Measurements from ENCODE around the gene ARMC12. TPM values are rescaled to one million over a fixed set of nuclear protein-coding genes. Genes with fewer than 3 reads are reported as not detected.

Gene ARMC12
- total RNA-seq, 1 experiment from 2014 or later, result 1.0 TPM

DNA sequence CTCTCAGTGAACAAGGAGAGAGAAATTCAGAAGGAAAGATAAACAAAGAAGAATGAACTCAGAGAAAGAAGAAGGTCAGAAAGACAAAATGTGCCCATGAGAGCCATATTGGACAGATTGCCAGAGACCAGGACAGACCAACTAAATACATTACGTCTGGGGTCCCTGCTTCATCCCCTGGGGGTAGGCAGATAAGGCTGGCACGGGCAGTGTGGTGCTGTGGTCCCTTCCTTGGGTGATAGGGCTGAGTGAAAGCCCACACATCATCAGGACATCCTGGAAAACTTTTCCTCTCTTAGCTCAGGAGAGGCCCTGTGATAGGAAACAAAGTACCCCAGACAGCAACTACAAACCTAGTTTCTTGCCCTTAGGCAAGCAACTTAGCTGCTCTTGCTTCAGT lies 13.2 kb upstream of the ARMC12 start:
- Mint-ChIP-seq H3K36me3 (no peaks in the 10 kb centered on the region), H3K4me3 (no peak overlapping the region), H3K27me3 (ENCODE audit: low read depth) (peaks cover 28% of the 10 kb centered on the region), H3K9me3 (no peaks in the 10 kb centered on the region), H3K27ac (no peak overlapping the region), H3K4me1 (peaks cover 58% of the 10 kb centered on the region)
- DNase-seq (ENCODE audit: low spot score) (no peak), ATAC-seq (no peak)
- no peak for TF ChIP-seq KAT7 (CRISPR knock-in tag; IDR thresholded peaks at IDR 0.05; ENCODE audit: borderline replicate concordance)
- TF ChIP-seq, protein P1, sequence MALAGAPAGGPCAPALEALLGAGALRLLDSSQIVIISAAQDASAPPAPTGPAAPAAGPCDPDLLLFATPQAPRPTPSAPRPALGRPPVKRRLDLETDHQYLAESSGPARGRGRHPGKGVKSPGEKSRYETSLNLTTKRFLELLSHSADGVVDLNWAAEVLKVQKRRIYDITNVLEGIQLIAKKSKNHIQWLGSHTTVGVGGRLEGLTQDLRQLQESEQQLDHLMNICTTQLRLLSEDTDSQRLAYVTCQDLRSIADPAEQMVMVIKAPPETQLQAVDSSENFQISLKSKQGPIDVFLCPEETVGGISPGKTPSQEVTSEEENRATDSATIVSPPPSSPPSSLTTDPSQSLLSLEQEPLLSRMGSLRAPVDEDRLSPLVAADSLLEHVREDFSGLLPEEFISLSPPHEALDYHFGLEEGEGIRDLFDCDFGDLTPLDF (CRISPR knock-in tag; IDR thresholded peaks at IDR 0.05), result no peak
- TF ChIP-seq, protein P2, sequence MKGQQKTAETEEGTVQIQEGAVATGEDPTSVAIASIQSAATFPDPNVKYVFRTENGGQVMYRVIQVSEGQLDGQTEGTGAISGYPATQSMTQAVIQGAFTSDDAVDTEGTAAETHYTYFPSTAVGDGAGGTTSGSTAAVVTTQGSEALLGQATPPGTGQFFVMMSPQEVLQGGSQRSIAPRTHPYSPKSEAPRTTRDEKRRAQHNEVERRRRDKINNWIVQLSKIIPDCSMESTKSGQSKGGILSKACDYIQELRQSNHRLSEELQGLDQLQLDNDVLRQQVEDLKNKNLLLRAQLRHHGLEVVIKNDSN (CRISPR knock-in tag; IDR thresholded peaks at IDR 0.05), result no peak
- ChIA-PET CTCF (interaction anchor here (1.3 kb wide), 1 partner anchor 13 kb away, joined by 4 read pairs; the partner anchor contains the start of gene ARMC12), POLR2A (no interaction called here)

DNA sequence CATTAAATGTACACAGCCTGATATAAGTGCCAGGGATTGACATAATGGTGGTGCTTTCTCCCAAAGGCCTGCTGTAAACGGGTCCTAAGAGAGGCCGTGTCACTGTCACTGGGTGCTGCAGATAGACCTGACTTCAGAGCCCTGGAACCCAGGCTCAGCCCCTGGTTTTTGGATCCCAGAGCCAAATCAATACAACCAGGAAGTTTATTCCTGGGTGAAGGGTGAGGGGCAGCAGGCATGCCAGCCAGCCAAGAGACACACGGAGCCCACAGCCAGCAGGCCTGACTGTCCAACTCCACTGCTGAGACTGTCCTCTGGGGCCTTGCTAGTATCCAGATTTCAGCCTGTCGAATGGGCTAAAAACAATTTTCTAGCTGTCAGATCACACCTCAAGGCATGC lies 12.8 kb upstream of the ARMC12 start:
- DNase-seq (ENCODE audit: low spot score) (no peak), ATAC-seq (no peak)
- CTCF ChIA-PET, result interaction anchor here (0.6 to 1.3 kb wide), 2 partner anchors 12 to 202 kb away, joined by 3 to 4 read pairs; partner anchors contain the start of gene ARMC12
- no peak overlapping the region for H3K4me3 Mint-ChIP-seq
- no peaks in the 10 kb centered on the region for H3K9me3 Mint-ChIP-seq
- H3K36me3 Mint-ChIP-seq, result no peaks in the 10 kb centered on the region
- peaks cover 56% of the 10 kb centered on the region for H3K4me1 Mint-ChIP-seq
- no peak overlapping the region for H3K27ac Mint-ChIP-seq
- POLR2A ChIA-PET, result no interaction called here
- TF ChIP-seq, protein P3, sequence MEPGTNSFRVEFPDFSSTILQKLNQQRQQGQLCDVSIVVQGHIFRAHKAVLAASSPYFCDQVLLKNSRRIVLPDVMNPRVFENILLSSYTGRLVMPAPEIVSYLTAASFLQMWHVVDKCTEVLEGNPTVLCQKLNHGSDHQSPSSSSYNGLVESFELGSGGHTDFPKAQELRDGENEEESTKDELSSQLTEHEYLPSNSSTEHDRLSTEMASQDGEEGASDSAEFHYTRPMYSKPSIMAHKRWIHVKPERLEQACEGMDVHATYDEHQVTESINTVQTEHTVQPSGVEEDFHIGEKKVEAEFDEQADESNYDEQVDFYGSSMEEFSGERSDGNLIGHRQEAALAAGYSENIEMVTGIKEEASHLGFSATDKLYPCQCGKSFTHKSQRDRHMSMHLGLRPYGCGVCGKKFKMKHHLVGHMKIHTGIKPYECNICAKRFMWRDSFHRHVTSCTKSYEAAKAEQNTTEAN (CRISPR knock-in tag; IDR thresholded peaks at IDR 0.05), result no peak
- TF ChIP-seq ZNF263 (CRISPR knock-in tag; IDR thresholded peaks at IDR 0.05; ENCODE audit: low read depth) (no peak), ZNF219 (CRISPR knock-in tag; IDR thresholded peaks at IDR 0.05; ENCODE audit: borderline replicate concordance) (no peak), RELA (CRISPR knock-in tag; IDR thresholded peaks at IDR 0.05; ENCODE audit: borderline replicate concordance) (no peak), TEAD1 (CRISPR knock-in tag; IDR thresholded peaks at IDR 0.05) (no peak)
- TF ChIP-seq, protein P4, sequence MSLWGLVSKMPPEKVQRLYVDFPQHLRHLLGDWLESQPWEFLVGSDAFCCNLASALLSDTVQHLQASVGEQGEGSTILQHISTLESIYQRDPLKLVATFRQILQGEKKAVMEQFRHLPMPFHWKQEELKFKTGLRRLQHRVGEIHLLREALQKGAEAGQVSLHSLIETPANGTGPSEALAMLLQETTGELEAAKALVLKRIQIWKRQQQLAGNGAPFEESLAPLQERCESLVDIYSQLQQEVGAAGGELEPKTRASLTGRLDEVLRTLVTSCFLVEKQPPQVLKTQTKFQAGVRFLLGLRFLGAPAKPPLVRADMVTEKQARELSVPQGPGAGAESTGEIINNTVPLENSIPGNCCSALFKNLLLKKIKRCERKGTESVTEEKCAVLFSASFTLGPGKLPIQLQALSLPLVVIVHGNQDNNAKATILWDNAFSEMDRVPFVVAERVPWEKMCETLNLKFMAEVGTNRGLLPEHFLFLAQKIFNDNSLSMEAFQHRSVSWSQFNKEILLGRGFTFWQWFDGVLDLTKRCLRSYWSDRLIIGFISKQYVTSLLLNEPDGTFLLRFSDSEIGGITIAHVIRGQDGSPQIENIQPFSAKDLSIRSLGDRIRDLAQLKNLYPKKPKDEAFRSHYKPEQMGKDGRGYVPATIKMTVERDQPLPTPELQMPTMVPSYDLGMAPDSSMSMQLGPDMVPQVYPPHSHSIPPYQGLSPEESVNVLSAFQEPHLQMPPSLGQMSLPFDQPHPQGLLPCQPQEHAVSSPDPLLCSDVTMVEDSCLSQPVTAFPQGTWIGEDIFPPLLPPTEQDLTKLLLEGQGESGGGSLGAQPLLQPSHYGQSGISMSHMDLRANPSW (CRISPR knock-in tag; conservative IDR thresholded peaks at IDR 0.05; ENCODE audit: low read depth), result no peak
- H3K27me3 Mint-ChIP-seq (ENCODE audit: low read depth), result peaks cover 28% of the 10 kb centered on the region

DNA sequence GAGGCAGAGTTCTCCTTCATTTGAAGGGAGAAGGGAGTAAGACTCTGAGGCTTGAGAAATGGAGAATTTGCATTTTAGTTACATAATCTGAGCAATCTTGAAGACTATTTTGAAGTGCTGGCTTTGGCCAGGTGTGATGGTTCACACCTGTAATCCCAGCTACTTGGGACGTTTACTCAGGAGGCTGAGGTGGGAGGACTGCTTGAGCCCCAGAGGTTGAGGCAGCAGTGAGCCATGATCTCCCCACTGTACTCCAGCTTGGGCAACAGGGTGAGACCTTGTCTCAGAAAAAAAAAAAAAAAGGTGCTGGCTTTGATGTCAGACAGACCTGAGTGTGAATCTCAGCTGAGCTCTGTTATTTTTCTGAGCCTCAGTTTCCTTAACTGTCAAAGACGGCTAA lies 12.4 kb upstream of the ARMC12 start:
- no peak overlapping the region for H3K4me3 Mint-ChIP-seq
- TF ChIP-seq, protein P5, sequence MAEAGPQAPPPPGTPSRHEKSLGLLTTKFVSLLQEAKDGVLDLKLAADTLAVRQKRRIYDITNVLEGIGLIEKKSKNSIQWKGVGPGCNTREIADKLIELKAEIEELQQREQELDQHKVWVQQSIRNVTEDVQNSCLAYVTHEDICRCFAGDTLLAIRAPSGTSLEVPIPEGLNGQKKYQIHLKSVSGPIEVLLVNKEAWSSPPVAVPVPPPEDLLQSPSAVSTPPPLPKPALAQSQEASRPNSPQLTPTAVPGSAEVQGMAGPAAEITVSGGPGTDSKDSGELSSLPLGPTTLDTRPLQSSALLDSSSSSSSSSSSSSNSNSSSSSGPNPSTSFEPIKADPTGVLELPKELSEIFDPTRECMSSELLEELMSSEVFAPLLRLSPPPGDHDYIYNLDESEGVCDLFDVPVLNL (CRISPR knock-in tag; IDR thresholded peaks at IDR 0.05; ENCODE audit: borderline replicate concordance, low read depth), result no peak
- TF ChIP-seq, protein P3 (CRISPR knock-in tag; IDR thresholded peaks at IDR 0.05), result no peak
- peaks cover 32% of the 10 kb centered on the region for H3K27me3 Mint-ChIP-seq (ENCODE audit: low read depth)
- no peaks in the 10 kb centered on the region for H3K9me3 Mint-ChIP-seq
- DNase-seq (ENCODE audit: low spot score) (no peak), ATAC-seq (no peak)
- peaks cover 56% of the 10 kb centered on the region for H3K4me1 Mint-ChIP-seq
- ChIA-PET POLR2A (interaction anchor here (0.6 kb wide), 1 partner anchor 560 kb away, joined by 5 read pairs; no protein-coding TSS in a partner anchor), CTCF (interaction anchor here (0.6 to 1.3 kb wide), 2 partner anchors 12 to 202 kb away, joined by 3 to 4 read pairs; partner anchors contain the start of gene ARMC12)
- H3K36me3 Mint-ChIP-seq, result no peaks in the 10 kb centered on the region
- H3K27ac Mint-ChIP-seq, result no peak overlapping the region
